DOHH2 (cell line): Measurements from ENCODE around the gene ATAD3C.

Source experiments
- H3F3A ChIP-seq: fragments of 200-600 bp; sonication (generic), shearing (Covaris generic); 2 replicates; pipeline ENCODE4 v1.6.0; 2016; ENCODE audit warnings: antibody characterized with exemption, mild to moderate bottlenecking; ENCODE audit not compliant: control insufficient read depth, insufficient read depth
- H3K27ac ChIP-seq: fragments of 200-600 bp; sonication (generic); 2 replicates; pipeline ENCODE4 v1.5.1; 2014; ENCODE audit warnings: low read depth, mild to moderate bottlenecking, low read length, moderate library complexity
- H3K27me3 ChIP-seq: fragments of 200-600 bp; sonication (generic); 2 replicates; pipeline ENCODE4 v1.6.1; 2014; ENCODE audit warnings: mild to moderate bottlenecking, low read length, mixed read lengths; ENCODE audit not compliant: control insufficient read depth
- H3K36me3 ChIP-seq: fragments of 200-600 bp; sonication (generic); 2 replicates; pipeline ENCODE4 v1.6.1; 2014; ENCODE audit warnings: mild to moderate bottlenecking, low read length, moderate library complexity, mixed read lengths; ENCODE audit not compliant: control insufficient read depth
- H3K4me1 ChIP-seq: fragments of 200-600 bp; sonication (generic); 2 replicates; pipeline ENCODE4 v1.6.1; 2014; ENCODE audit warnings: mild to moderate bottlenecking, low read length, mixed read lengths; ENCODE audit not compliant: control insufficient read depth
- H3K4me2 ChIP-seq: fragments of 200-600 bp; sonication (generic); 2 replicates; pipeline ENCODE4 v1.6.0; 2014; ENCODE audit warnings: mild to moderate bottlenecking, low read length, moderate library complexity
- H3K4me3 ChIP-seq: fragments of 200-600 bp; sonication (generic); 2 replicates; pipeline ENCODE4 v1.5.1; 2014; ENCODE audit warnings: mild to moderate bottlenecking, low read length, mixed read lengths
- H3K79me2 ChIP-seq: fragments of 200-600 bp; sonication (generic); 2 replicates; pipeline ENCODE4 v1.6.1; 2014; ENCODE audit warnings: mild to moderate bottlenecking, low read length, mixed read lengths; ENCODE audit not compliant: control insufficient read depth
- H3K9me2 ChIP-seq: fragments of 200-600 bp; sonication (generic); replicated peaks from 2 replicates; pipeline ENCODE4 v1.6.1; 2014; ENCODE audit warnings: mild to moderate bottlenecking, low read length, mixed read lengths; ENCODE audit not compliant: control insufficient read depth
- H3K9me3 ChIP-seq: fragments of 200-600 bp; sonication (generic); 2 replicates; pipeline ENCODE4 v1.6.1; 2014; ENCODE audit warnings: antibody characterized with exemption, low read length, mixed read lengths; ENCODE audit not compliant: control insufficient read depth, insufficient read depth
- H4K20me1 ChIP-seq: fragments of 200-600 bp; sonication (generic); 2 replicates; pipeline ENCODE4 v1.6.0; 2014; ENCODE audit warnings: low read depth, mild to moderate bottlenecking, antibody characterized with exemption, low read length, moderate library complexity; ENCODE audit not compliant: control insufficient read depth, insufficient read depth
- EZH2phosphoT487 ChIP-seq: fragments of 200-600 bp; sonication (generic); IDR thresholded peaks from 2 replicates; pipeline ENCODE4 v1.6.1; 2017; ENCODE audit warnings: borderline replicate concordance, mild to moderate bottlenecking, antibody characterized with exemption, low read length, moderate library complexity, mixed read lengths
- TF ChIP-seq, protein P1 (sequence below): fragments of 200-600 bp; sonication (generic); IDR thresholded peaks from one replicate; pipeline ENCODE4 v1.5.1; 2014; ENCODE audit warnings: antibody characterized with exemption, mild to moderate bottlenecking, low read depth, low read length; ENCODE audit not compliant: poor library complexity, severe bottlenecking

The ATAD3C gene, protein sequence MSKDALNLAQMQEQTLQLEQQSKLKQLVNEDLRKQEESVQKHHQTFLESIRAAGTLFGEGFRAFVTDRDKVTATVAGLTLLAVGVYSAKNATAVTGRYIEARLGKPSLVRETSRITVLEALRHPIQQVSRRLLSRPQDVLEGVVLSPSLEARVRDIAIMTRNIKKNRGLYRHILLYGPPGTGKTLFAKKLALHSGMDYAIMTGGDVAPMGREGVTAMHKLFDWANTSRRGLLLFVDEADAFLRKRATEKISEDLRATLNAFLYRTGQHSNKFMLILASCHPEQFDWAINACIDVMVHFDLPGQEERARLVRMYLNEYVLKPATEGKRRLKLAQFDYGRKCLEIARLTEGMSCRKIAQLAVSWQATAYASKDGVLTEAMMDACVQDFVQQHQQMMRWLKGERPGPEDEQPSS

DNA sequence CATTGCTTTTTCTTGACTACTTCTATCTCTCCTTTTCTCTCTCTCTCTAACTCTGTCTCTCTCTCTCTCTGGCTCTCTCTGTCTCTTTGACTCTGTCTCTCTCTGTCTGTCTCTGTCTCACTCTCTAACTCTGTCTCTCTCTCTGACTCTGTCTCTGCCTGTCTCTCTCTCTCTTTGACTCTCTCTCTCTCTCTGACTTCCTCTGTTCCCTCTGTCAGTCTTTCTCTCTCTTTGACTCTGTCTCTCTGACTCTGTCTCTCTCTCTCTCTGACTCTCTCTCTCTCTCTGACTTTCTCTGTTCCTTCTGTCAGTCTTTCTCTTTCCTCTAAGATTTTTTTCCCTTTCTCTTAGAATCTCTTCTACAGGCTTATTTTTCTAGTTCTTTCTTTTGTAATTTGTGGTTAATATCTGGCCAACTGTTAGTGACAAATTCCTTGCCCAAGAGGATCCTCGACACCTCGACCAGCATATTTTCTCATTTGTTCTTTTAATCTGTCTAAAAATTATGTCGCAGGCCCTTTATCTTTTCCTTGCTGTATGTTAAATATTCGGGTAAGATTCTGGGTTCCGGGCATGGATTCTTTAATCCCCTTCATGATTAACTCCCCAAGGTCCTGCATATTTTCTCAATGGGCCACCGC, at the start of gene ATAD3C:
ATAD3C (plus strand) TSS at position 591 of the 641 bp plus-strand sequence. CDS start 995 bp downstream, outside the sequence.
- no peak within 1 kb of the TSS for H3K4me2 ChIP-seq

DNA sequence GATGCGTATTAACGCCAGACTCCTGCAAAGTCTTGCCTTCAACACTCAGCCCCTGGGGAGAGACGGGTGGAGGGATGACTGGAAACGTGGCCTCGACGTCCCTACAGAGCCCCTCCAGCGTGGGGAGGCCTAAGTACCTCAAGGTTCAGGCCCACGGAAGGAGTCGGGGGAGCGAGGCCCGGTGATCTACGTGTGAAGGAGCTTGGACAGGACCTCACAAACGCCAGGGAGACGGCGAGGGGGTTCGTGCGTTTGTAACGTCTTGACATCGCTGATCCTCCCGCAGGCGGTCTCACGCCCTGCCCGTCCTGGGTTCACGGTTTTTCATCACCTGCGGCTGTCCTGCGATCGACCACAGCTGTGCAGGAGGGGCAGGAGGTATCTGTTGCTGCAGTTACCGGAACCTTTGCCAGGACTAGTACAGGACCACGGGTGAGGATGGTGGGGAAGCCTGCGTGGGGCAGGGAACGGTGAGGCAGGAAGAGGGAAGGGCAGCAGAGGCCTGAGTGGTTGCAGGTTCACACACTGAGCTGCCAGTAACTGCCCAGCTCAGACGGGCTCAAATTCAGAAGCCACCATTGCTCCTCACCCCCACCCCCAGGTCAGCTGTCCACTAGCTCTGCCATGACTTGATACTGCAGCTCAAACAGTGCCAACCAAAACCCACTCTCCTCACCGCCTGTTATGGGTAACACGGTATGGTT, 49.5 kb upstream of the ATAD3C start:
- H3F3A ChIP-seq: peaks cover 17% of the 10 kb centered on the region
- H3K79me2 ChIP-seq: peaks cover 87% of the 10 kb centered on the region

More for the DNA sequence above, at the start of gene ATAD3C:
- TF ChIP-seq, protein P1, sequence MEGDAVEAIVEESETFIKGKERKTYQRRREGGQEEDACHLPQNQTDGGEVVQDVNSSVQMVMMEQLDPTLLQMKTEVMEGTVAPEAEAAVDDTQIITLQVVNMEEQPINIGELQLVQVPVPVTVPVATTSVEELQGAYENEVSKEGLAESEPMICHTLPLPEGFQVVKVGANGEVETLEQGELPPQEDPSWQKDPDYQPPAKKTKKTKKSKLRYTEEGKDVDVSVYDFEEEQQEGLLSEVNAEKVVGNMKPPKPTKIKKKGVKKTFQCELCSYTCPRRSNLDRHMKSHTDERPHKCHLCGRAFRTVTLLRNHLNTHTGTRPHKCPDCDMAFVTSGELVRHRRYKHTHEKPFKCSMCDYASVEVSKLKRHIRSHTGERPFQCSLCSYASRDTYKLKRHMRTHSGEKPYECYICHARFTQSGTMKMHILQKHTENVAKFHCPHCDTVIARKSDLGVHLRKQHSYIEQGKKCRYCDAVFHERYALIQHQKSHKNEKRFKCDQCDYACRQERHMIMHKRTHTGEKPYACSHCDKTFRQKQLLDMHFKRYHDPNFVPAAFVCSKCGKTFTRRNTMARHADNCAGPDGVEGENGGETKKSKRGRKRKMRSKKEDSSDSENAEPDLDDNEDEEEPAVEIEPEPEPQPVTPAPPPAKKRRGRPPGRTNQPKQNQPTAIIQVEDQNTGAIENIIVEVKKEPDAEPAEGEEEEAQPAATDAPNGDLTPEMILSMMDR: no peak
- TF ChIP-seq EZH2phosphoT487: no peak
- H3K27ac ChIP-seq: no peak within 1 kb of the TSS
- H3K36me3 ChIP-seq: no peaks in the 10 kb centered on the region
- no peaks in the 10 kb centered on the region for H3K4me1 ChIP-seq
- H3K4me3 ChIP-seq: no peak within 1 kb of the TSS
- no peaks in the 10 kb centered on the region for H3K27me3 ChIP-seq
- no peaks in the 10 kb centered on the region for H3K9me3 ChIP-seq
- no peaks in the 10 kb centered on the region for H3K79me2 ChIP-seq
- H3K9me2 ChIP-seq: no peaks in the 10 kb centered on the region
- no peaks in the 10 kb centered on the region for H4K20me1 ChIP-seq
- no peaks in the 10 kb centered on the region for H3F3A ChIP-seq

DNA sequence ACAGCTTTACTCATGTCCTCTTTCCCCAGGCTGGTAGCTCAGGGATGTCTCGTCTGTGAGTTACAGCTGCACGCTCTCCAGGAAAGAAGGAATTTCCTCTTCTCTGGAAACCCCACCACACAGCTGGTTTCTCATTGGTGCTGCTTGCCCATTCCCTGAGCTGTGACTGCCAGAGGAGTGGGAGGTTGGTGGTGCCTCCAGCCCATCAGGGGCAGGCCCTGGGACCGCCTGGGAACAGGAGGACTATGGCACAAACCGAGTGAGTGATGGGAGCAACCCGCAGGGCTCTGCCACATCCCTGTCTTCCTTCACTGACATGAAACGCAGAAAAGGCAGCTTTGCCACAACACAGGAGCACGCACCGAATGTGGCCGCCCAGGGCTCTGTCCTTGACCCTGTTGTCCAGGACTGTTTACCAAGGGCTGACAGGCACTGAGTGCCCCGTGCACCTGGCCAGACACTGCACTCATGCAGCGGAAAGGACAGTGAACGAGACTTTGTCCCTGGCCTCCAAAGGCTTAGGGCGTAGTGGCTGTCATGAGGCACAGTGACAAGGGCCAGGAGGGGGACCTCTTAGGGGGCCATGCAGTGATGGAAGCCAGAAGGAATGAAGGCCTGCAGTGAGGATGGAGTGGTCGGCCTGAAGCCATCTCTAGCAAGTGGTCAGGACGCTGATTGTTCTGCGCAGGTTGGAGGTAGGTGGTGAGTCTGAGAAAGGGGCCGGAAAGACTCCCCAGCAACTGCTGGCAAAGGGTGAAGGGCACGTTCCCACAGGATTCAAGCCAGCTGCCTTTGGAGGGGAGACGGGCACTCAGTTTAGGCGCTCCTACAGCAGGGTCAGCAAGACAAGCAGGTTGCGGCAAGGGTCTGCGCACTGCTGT, 48.7 kb upstream of the ATAD3C start:
- peaks cover 85% of the 10 kb centered on the region for H3K36me3 ChIP-seq
- TF ChIP-seq, protein P1: no peak
- TF ChIP-seq EZH2phosphoT487: no peak
- peaks cover 41% of the 10 kb centered on the region for H3K4me1 ChIP-seq
- no peaks in the 10 kb centered on the region for H3K27me3 ChIP-seq
- peak overlapping the region; percentile 60; the same call in 1 of the 2 replicates for H3K27ac ChIP-seq
- H3K9me3 ChIP-seq: no peaks in the 10 kb centered on the region
- H4K20me1 ChIP-seq: peaks cover 12% of the 10 kb centered on the region
- peak overlapping the region; percentile 100 for H3K4me2 ChIP-seq
- H3K4me3 ChIP-seq: peak overlapping the region; percentile 100
- no peaks in the 10 kb centered on the region for H3K9me2 ChIP-seq
- H3F3A ChIP-seq: peaks cover 20% of the 10 kb centered on the region
- H3K79me2 ChIP-seq: peaks cover 87% of the 10 kb centered on the region

More for the DNA sequence above, 49.5 kb upstream of the ATAD3C start:
- Histone ChIP-seq H3K27me3 (no peaks in the 10 kb centered on the region), H3K4me3 (peak overlapping the region; percentile 100), H3K36me3 (peaks cover 85% of the 10 kb centered on the region), H3K9me3 (no peaks in the 10 kb centered on the region), H4K20me1 (peaks cover 12% of the 10 kb centered on the region), H3K27ac (peak overlapping the region; percentile 60), H3K4me2 (peak overlapping the region; percentile 100), H3K9me2 (no peaks in the 10 kb centered on the region), H3K4me1 (peaks cover 36% of the 10 kb centered on the region)
- TF ChIP-seq, protein P1: no peak
- TF ChIP-seq EZH2phosphoT487: no peak
